Stomach (tissue), 9 donors: ENCODE results near the gene PPRC1. TPM values are rescaled to one million over a fixed set of nuclear protein-coding genes. Genes with fewer than 3 reads are reported as not detected.

Experiments
- DNase-seq, 2 donors: peaks; one replicate each; pipeline versions ENCODE4 v3.0.0 to v3.0.0-alpha.2; 2013 to 2019
- H3K27ac ChIP-seq, 5 donors: fragments of 200-600 bp in 4 of 5; sonication (generic) in 4 of 5; one replicate each; pipeline ENCODE4 v1.5.1; 2013 to 2019; ENCODE audit warnings: mild to moderate bottlenecking in 1 of 5, moderate library complexity in 1 of 5
- H3K27me3 ChIP-seq, 3 donors: fragments of 200-600 bp; sonication (generic); one replicate each; pipeline ENCODE4 v1.5.1; 2017 to 2019; ENCODE audit warnings: mixed run types in 1 of 3
- H3K36me3 ChIP-seq, 4 donors: fragments of 200-600 bp; sonication (generic); 1 replicate in 3 of 4; 2 replicates in 1 of 4; pipeline ENCODE4 v1.5.1; 2016 to 2019
- H3K4me1 ChIP-seq, 4 donors: fragments of 200-600 bp; sonication (generic); one replicate each; pipeline ENCODE4 v1.5.1; 2016 to 2019
- H3K4me3 ChIP-seq, 4 donors: fragments of 200-600 bp; sonication (generic) in 3 of 4; one replicate each; pipeline ENCODE4 v1.5.1; 2016 to 2019; ENCODE audit warnings: mild to moderate bottlenecking in 1 of 4
- H3K9me3 ChIP-seq, 4 donors: fragments of 200-600 bp; sonication (generic); one replicate each; pipeline ENCODE4 v1.5.1; 2016 to 2019
- CTCF ChIP-seq, 7 experiments: fragments of 450-650 bp in 4 of 7; fragments of 200-600 bp in 3 of 7; sonication (generic) in 3 of 7; IDR thresholded peaks; one replicate each; pipeline ENCODE4 v1.5.1; 2016 to 2019; ENCODE audit warnings: antibody characterized with exemption in 7 of 7, control low read depth in 2 of 7, mild to moderate bottlenecking in 1 of 7
- EP300 ChIP-seq: sonication (generic); formaldehyde crosslinking; IDR thresholded peaks from one replicate; pipeline ENCODE4 v1.6.1; 2017; ENCODE audit warnings: antibody characterized with exemption
- POLR2A ChIP-seq, 4 donors: fragments of 450-650 bp; IDR thresholded peaks; one replicate each; pipeline ENCODE4 v1.6.1; 2016; ENCODE audit warnings: antibody characterized with exemption in 4 of 4, control low read depth in 2 of 4, mild to moderate bottlenecking in 1 of 4, moderate library complexity in 1 of 4
- POLR2AphosphoS5 ChIP-seq, 3 donors: sonication (generic); formaldehyde crosslinking; IDR thresholded peaks; one replicate each; pipeline ENCODE4 v1.6.1; 2016; ENCODE audit warnings: antibody characterized with exemption in 3 of 3
- WGBS, 5 donors: extraction: QIAGEN DNeasy Blood & Tissue Kit in 3 of 5; methylation state at CpG; one replicate each; pipeline versions ENCODE4 v1.1.5 to v1.1.7; 2013 to 2018; 5-methylcytosine and 5-hydroxymethylcytosine counted together
- intact Hi-C: fragments of 100-400 bp; cut with DNase I; formaldehyde crosslinking; loops from one replicate; pipeline ENCODE4 v1.15.1; 2023; ENCODE audit warnings: low total_unique reads
- polyA plus RNA-seq, 3 donors: library from polyadenylated mRNA; stranded (reverse); fragments of 200-250 nt; gene quantifications; one replicate each; pipeline ENCODE4 v1.2.3, GENCODE V29; 2013
- total RNA-seq, 5 donors: library from RNA; depleted of rRNA; stranded (reverse); fragments of >200 nt; gene quantifications; one replicate each; pipeline versions ENCODE4 v1.1.0 to v1.2.3, GENCODE V29; 2014 to 2016
- donor health status: healthy with polysubstance abuse.
- donor health status: Bipolar disorder and iron deficiency.
- donor health status: healthy.

Gene PPRC1
- total and polyA plus RNA-seq, 8 donors = 10.4 to 37.3 (median 14.9) TPM

DNA sequence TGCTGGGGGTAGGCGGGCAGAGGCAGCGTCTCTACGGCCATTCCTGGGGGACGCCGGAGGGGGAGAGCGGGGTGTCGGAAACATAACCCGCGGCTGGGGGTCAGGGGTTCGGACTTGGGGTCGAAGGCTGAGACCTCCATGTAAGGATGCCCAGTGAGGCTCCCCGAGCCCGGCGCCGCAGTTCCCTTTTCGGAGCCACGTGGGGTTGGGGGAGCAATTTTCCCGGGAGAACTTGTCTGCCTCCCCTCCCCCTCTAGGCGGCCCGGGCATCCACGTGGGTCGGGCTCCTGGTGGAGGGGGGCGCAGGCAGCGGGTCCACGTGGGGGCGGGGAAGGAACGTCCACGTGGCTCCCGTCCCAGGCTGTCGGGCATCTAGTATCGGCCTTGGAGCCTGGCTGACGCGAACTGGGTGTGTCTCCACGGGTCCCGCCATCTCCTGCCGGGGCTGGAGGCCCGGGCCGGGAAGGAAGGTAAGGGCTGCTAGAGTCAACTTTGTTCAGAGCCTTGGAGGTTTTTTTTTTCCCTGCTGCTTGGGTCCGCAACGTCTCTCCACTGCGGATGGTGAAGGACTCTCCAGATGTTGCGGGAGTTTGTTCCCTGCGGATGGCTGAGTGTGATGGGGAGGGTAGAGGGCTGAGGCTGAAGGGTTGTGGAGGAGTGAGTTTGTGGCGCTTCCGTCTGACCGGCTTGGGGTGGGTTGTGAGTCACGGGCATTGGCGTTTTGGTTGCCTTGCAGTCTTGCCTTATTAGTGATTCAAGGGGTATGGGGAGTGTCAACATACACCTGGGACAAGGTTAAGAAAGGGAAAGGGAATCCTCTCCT is 744 bp downstream of the PPRC1 start:
- H3K36me3 ChIP-seq = peaks cover 10 to 13% (median 12%) of the 10 kb centered on the region in 4 donors
- 0 to 1% (median 0%) methylated on average over 18 to 48 of the region's 48 CpGs for WGBS, 5 donors
- intact Hi-C loops = no loop called here
- H3K4me1 ChIP-seq = peaks cover 16 to 45% (median 34%) of the 10 kb centered on the region in 4 donors
- peak overlapping the region; percentile 94 to 100 (median 97) for H3K4me3 ChIP-seq
- no peak for TF ChIP-seq POLR2AphosphoS5 (IDR thresholded peaks at IDR 0.05)
- TF ChIP-seq POLR2A (IDR thresholded peaks at IDR 0.05) = no peak
- TF ChIP-seq CTCF (IDR thresholded peaks at IDR 0.05) = no peak
- TF ChIP-seq EP300 = no peak
- H3K27ac ChIP-seq = peak overlapping the region; percentile 90 to 97 (median 95)
- no peaks in the 10 kb centered on the region for H3K9me3 ChIP-seq
- DNase-seq = peak; percentile 63 to 91
- H3K27me3 ChIP-seq = no peaks in the 10 kb centered on the region

- peaks cover 16 to 45% (median 34%) of the 10 kb centered on the region in 4 donors for H3K4me1 ChIP-seq
- peak overlapping the region in 4 of 5 donors; percentile 94 to 97 (median 96) for H3K27ac ChIP-seq
Observed at GRCh38 chr10:102134416-102134815, 1.6 kb downstream of the PPRC1 start.

DNA sequence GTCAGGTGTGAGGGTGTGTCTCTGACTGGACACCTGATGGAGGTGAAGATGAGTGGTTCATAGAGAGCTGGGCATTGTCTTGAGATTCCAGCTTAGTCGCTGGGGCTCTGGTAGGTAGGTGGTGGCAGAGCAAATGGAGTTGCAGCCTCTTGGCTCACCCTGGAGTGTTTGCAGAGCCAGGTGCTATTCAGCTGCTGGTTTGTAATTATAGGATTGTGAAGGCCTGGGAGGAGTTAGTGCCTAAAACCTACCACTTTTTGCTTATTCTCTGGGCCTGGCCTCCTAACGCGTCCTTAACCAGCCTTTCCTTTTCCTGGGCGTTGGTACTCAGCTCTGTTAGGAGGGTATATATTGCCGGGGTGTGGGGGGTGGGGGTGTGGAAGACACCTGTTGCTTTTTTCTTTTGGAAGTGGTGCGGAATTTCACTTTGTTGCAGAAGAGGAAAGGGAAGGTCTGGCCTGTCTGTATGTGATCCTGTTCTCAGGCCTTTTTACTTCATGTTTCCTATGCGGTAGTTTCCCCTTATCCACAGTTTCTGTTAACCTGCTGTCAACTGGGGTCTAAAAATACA is 3.2 kb downstream of the PPRC1 start:
- Histone ChIP-seq H3K9me3 (no peaks in the 10 kb centered on the region), H3K4me1 (peaks cover 16 to 45% (median 34%) of the 10 kb centered on the region in 4 donors), H3K27ac (no peak overlapping the region), H3K27me3 (no peaks in the 10 kb centered on the region), H3K4me3 (no peak overlapping the region), H3K36me3 (peaks cover 34 to 38% (median 37%) of the 10 kb centered on the region in 4 donors)
- no peak for DNase-seq
- no peak for TF ChIP-seq EP300
- TF ChIP-seq POLR2A (IDR thresholded peaks at IDR 0.05) = no peak
- intact Hi-C loops = no loop called here
- 64 to 74% (median 68%) methylated on average over 7 of the region's 7 CpGs for WGBS, 5 donors

More at GRCh38 chr10:102134416-102134815, 1.6 kb downstream of the PPRC1 start:
- H3K36me3 ChIP-seq = peaks cover 19 to 22% (median 21%) of the 10 kb centered on the region in 4 donors
- WGBS, 5 donors = 41 to 54% (median 50%) methylated on average over 1 to 2 of the region's 2 CpGs
- intact Hi-C loops = no loop called here
- no peaks in the 10 kb centered on the region for H3K9me3 ChIP-seq
- no peak for TF ChIP-seq POLR2AphosphoS5 (IDR thresholded peaks at IDR 0.05)
- TF ChIP-seq POLR2A (IDR thresholded peaks at IDR 0.05) = no peak
- no peak for TF ChIP-seq EP300
- no peak for TF ChIP-seq CTCF (IDR thresholded peaks at IDR 0.05)
- DNase-seq = no peak
- peak overlapping the region; percentile 94 to 100 (median 97) for H3K4me3 ChIP-seq
- H3K27me3 ChIP-seq = no peaks in the 10 kb centered on the region

- no peak for DNase-seq
- Histone ChIP-seq H3K27ac (no peak overlapping the region), H3K4me3 (no peak overlapping the region), H3K4me1 (peaks cover 7 to 29% (median 20%) of the 10 kb centered on the region in 4 donors), H3K9me3 (no peaks in the 10 kb centered on the region), H3K27me3 (no peaks in the 10 kb centered on the region), H3K36me3 (peaks cover 48 to 73% (median 71%) of the 10 kb centered on the region in 4 donors)
- no peak for TF ChIP-seq EP300
- intact Hi-C loops = no loop called here
- WGBS, 5 donors = 94 to 95% (median 95%) methylated on average over 13 to 15 of the region's 15 CpGs
Observed at GRCh38 chr10:102139281-102140110, 6.7 kb downstream of the PPRC1 start.

- intact Hi-C loops = no loop called here
- peaks cover 54 to 80% (median 78%) of the 10 kb centered on the region in 4 donors for H3K36me3 ChIP-seq
- H3K9me3 ChIP-seq = no peaks in the 10 kb centered on the region
Observed at GRCh38 chr10:102140218-102140617, 7.4 kb downstream of the PPRC1 start.

More at GRCh38 chr10:102140218-102140617, 7.4 kb downstream of the PPRC1 start:
- Histone ChIP-seq H3K27ac (no peak overlapping the region), H3K4me3 (no peak overlapping the region), H3K4me1 (peaks cover 0 to 22% (median 14%) of the 10 kb centered on the region in 4 donors), H3K27me3 (no peaks in the 10 kb centered on the region)
- WGBS, 5 donors = 72 to 89% (median 83%) methylated on average over 2 to 4 of the region's 4 CpGs
- TF ChIP-seq CTCF (IDR thresholded peaks at IDR 0.05) (no peak), POLR2A (IDR thresholded peaks at IDR 0.05) (no peak), POLR2AphosphoS5 (IDR thresholded peaks at IDR 0.05) (no peak), EP300 (no peak)
- DNase-seq = no peak
